BLaER1 treated with 17β-estradiol and CSF1 and Interleukin-3, amounts not matched to agents 10 nM and 100 nM (cell line): ENCODE results near the gene OLFM3.

Experiments
- H3K27ac ChIP-seq, 11 experiments: shearing (Covaris generic); formaldehyde crosslinking; 2 replicates each; pipeline ENCODE4 v1.8.1; 2022
- H3K27me3 ChIP-seq, 11 experiments: shearing (Covaris generic); formaldehyde crosslinking; 2 replicates each; pipeline ENCODE4 v1.8.1; 2022
- H3K36me3 ChIP-seq, 11 experiments: shearing (Covaris generic); formaldehyde crosslinking; 2 replicates each; pipeline ENCODE4 v1.8.1; 2022
- H3K4me1 ChIP-seq, 10 experiments: shearing (Covaris generic); formaldehyde crosslinking; 2 replicates each; pipeline ENCODE4 v1.8.1; 2022
- H3K4me2 ChIP-seq, 11 experiments: shearing (Covaris generic); formaldehyde crosslinking; 2 replicates each; pipeline ENCODE4 v1.8.1; 2022
- H3K4me3 ChIP-seq, 10 experiments: shearing (Covaris generic); formaldehyde crosslinking; 2 replicates each; pipeline ENCODE4 v1.8.1; 2022
- H3K9ac ChIP-seq, 11 experiments: shearing (Covaris generic); formaldehyde crosslinking; 2 replicates each; pipeline ENCODE4 v1.8.1; 2022
- H3K9me3 ChIP-seq, 11 experiments: shearing (Covaris generic); formaldehyde crosslinking; replicated peaks in 1 of 11; 2 replicates each; pipeline ENCODE4 v1.8.1; 2022
- H4K20me1 ChIP-seq, 11 experiments: shearing (Covaris generic); formaldehyde crosslinking; 2 replicates each; pipeline ENCODE4 v1.8.1; 2022
- Cebpa-rat ChIP-seq, 11 experiments: shearing (Covaris generic); IDR thresholded peaks; 2 replicates each; pipeline ENCODE4 v1.8.1; 2022

OLFM3 gene

GRCh38 chr1:101905283-101905835 is 91.4 kb downstream of the OLFM3 start:
- H3K4me3 ChIP-seq: no peak overlapping the region
- H3K4me1 ChIP-seq: peaks cover 0 to 52% (median 38%) of the 10 kb centered on the region in 10 experiments; a peak in 16 of 20 replicates
- H3K27me3 ChIP-seq: no peaks in the 10 kb centered on the region
- H4K20me1 ChIP-seq: no peaks in the 10 kb centered on the region
- peak overlapping the region in 1 of 11 experiments; percentile 2; a peak in 1 of 22 replicates for H3K27ac ChIP-seq
- H3K9ac ChIP-seq: no peak overlapping the region
- H3K4me2 ChIP-seq: peak overlapping the region in 6 of 11 experiments; percentile 1 to 52 (median 10); a peak in 5 of 22 replicates
- no peaks in the 10 kb centered on the region for H3K9me3 ChIP-seq
- no peaks in the 10 kb centered on the region for H3K36me3 ChIP-seq
- no peak for TF ChIP-seq Cebpa-rat (IDR thresholded peaks at IDR 0.05)

- H3K4me2 ChIP-seq: peak overlapping the region in 9 of 11 experiments; percentile 8 to 70 (median 44); a peak in 15 of 22 replicates
- no peak overlapping the region for H3K4me3 ChIP-seq
- no peaks in the 10 kb centered on the region for H3K9me3 ChIP-seq
- no peaks in the 10 kb centered on the region for H3K27me3 ChIP-seq
- no peak for TF ChIP-seq Cebpa-rat (IDR thresholded peaks at IDR 0.05)
- no peaks in the 10 kb centered on the region for H3K36me3 ChIP-seq
- peaks cover 19 to 71% (median 60%) of the 10 kb centered on the region in 10 experiments for H3K4me1 ChIP-seq
- no peaks in the 10 kb centered on the region for H4K20me1 ChIP-seq
- H3K9ac ChIP-seq: peak overlapping the region in 2 of 11 experiments; percentile 7 to 18; a peak in 2 of 22 replicates
- peak overlapping the region in 7 of 11 experiments; percentile 31 to 71 (median 54); a peak in 12 of 22 replicates for H3K27ac ChIP-seq
These were observed 94.5 kb downstream of the OLFM3 start for GRCh38 chr1:101902199-101902598.

DNA sequence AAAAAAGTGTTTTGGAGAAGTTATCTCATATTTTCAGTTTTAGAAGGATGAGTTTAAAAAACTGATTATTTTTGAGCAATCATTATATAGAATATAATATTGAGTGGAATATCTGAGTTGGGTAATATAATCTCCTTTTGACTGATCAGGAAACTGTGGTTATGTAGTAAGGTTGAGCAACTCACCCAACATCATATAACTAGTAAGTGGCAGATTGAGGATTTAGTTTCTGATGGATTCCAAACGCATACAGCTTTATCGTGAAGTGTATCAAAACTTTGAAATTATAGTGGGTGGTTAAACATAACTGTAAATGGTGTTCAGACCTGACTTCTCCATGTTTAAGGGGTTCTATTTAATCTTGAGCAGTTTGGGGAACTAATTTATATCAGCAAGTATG is 98.6 kb downstream of the OLFM3 start:
- H3K9ac ChIP-seq: peak overlapping the region in 2 of 11 experiments; percentile 8 to 23; a peak in 5 of 22 replicates
- H3K4me3 ChIP-seq: no peak overlapping the region
- no peaks in the 10 kb centered on the region for H4K20me1 ChIP-seq
- H3K27me3 ChIP-seq: no peaks in the 10 kb centered on the region
- H3K9me3 ChIP-seq: no peaks in the 10 kb centered on the region
- H3K36me3 ChIP-seq: no peaks in the 10 kb centered on the region
- peak overlapping the region in 9 of 11 experiments; percentile 23 to 70 (median 67); a peak in 18 of 22 replicates for H3K27ac ChIP-seq
- H3K4me1 ChIP-seq: peaks cover 19 to 59% (median 44%) of the 10 kb centered on the region in 10 experiments
- peak in 2 of 11 experiments; percentile 64 to 70; a peak in 3 of 22 replicates for TF ChIP-seq Cebpa-rat (IDR thresholded peaks at IDR 0.05)
- H3K4me2 ChIP-seq: peak overlapping the region; percentile 2 to 68 (median 61); a peak in 21 of 22 replicates

GRCh38 chr1:101884621-101885020 is 112.1 kb downstream of the OLFM3 start:
- peak in 1 of 11 experiments; percentile 46; a peak in 1 of 22 replicates for TF ChIP-seq Cebpa-rat (IDR thresholded peaks at IDR 0.05)
- H3K4me3 ChIP-seq: no peak overlapping the region
- no peaks in the 10 kb centered on the region for H3K4me1 ChIP-seq
- no peak overlapping the region for H3K4me2 ChIP-seq
- no peaks in the 10 kb centered on the region for H3K27me3 ChIP-seq
- no peaks in the 10 kb centered on the region for H3K9me3 ChIP-seq
- H4K20me1 ChIP-seq: no peaks in the 10 kb centered on the region
- no peak overlapping the region for H3K27ac ChIP-seq
- no peaks in the 10 kb centered on the region for H3K36me3 ChIP-seq
- H3K9ac ChIP-seq: no peak overlapping the region

DNA sequence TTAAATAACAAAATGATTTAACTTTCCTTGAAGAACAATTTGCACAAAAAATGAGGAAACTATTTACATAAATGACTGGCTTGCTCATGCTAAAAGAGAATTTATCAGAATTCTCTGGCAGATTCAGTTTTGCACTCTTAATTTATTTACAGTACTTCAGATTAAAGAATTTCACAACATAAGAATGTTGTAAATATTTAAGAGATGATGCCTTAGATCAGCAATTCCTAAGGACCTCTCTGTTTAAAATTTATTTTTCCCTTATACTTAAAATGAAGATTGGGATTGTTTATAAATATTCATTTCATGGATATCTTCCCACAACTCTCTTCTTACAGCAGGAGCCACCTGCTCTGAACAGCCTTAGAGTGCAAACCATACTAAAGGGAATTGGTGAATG is 120.8 kb downstream of the OLFM3 start:
- Histone ChIP-seq H3K9ac (no peak overlapping the region), H3K27me3 (no peaks in the 10 kb centered on the region)

DNA sequence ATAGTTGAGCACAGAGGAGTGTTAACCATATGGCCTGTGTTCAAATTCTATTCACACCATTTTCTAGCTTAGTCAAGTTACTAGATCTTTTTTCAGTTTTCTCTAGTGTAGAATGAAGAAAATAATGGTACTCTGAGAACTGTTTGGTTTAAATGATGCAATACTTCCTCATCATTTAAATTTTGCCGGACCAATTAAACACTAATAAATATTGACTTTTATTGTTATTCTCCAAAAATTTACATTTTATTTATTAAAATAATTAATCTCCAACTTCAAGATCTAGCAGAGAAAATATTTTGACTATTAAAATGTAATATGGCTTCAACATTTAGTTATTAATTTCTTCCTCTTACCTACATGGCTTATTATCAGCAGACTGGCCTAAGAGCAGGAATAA is 123.1 kb downstream of the OLFM3 start:
- Histone ChIP-seq H3K27me3 (no peaks in the 10 kb centered on the region), H3K4me3 (no peak overlapping the region), H3K4me2 (no peak overlapping the region), H3K9ac (no peak overlapping the region), H3K36me3 (no peaks in the 10 kb centered on the region), H3K9me3 (peaks cover 0 to 12% (median 0%) of the 10 kb centered on the region in 11 experiments; a peak in 5 of 22 replicates), H3K27ac (no peak overlapping the region), H4K20me1 (no peaks in the 10 kb centered on the region), H3K4me1 (no peaks in the 10 kb centered on the region)
- TF ChIP-seq Cebpa-rat (IDR thresholded peaks at IDR 0.05): no peak

More for the DNA sequence above, 120.8 kb downstream of the OLFM3 start:
- Histone ChIP-seq H3K36me3 (no peaks in the 10 kb centered on the region), H4K20me1 (no peaks in the 10 kb centered on the region), H3K4me2 (no peak overlapping the region), H3K27ac (no peak overlapping the region), H3K4me3 (no peak overlapping the region), H3K4me1 (no peaks in the 10 kb centered on the region), H3K9me3 (no peaks in the 10 kb centered on the region)
- no peak for TF ChIP-seq Cebpa-rat (IDR thresholded peaks at IDR 0.05)

GRCh38 chr1:101859941-101860340 is 136.8 kb downstream of the OLFM3 start:
- no peaks in the 10 kb centered on the region for H3K36me3 ChIP-seq
- no peaks in the 10 kb centered on the region for H3K9me3 ChIP-seq
- H3K4me1 ChIP-seq: no peaks in the 10 kb centered on the region
- H3K4me3 ChIP-seq: no peak overlapping the region
- H3K4me2 ChIP-seq: no peak overlapping the region
- no peaks in the 10 kb centered on the region for H4K20me1 ChIP-seq
- TF ChIP-seq Cebpa-rat (IDR thresholded peaks at IDR 0.05): no peak
- H3K27ac ChIP-seq: no peak overlapping the region
- no peaks in the 10 kb centered on the region for H3K27me3 ChIP-seq
- H3K9ac ChIP-seq: no peak overlapping the region

DNA sequence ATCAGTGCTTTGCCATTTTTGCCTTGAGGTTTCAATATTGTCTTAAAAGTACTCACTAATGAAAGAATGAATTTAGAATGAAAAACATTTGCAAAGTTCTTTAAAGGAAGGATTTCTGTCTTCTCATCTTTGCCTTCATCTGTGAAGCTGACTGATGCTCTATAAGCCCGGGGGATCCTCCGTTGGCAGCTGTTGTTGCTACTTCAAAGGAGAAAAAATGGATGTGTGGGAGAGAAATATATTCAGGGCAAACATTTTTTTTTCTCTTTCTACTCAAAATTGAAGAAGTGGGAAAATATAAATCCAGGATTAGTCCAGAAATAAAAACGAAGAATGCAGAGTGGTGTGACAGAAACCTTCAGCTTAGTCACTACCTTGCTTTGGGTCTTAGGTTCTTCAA is 142.5 kb downstream of the OLFM3 start:
- Histone ChIP-seq H3K9me3 (no peaks in the 10 kb centered on the region), H3K9ac (no peak overlapping the region), H3K4me2 (no peak overlapping the region), H3K27me3 (no peaks in the 10 kb centered on the region), H3K27ac (no peak overlapping the region), H4K20me1 (no peaks in the 10 kb centered on the region), H3K36me3 (no peaks in the 10 kb centered on the region), H3K4me1 (no peaks in the 10 kb centered on the region), H3K4me3 (no peak overlapping the region)
- no peak for TF ChIP-seq Cebpa-rat (IDR thresholded peaks at IDR 0.05)

GRCh38 chr1:101852936-101853335 is 143.8 kb downstream of the OLFM3 start:
- Histone ChIP-seq H3K9me3 (no peaks in the 10 kb centered on the region), H3K9ac (no peak overlapping the region), H3K27ac (no peak overlapping the region), H3K4me2 (no peak overlapping the region), H3K4me3 (no peak overlapping the region), H4K20me1 (no peaks in the 10 kb centered on the region), H3K36me3 (no peaks in the 10 kb centered on the region), H3K27me3 (no peaks in the 10 kb centered on the region), H3K4me1 (no peaks in the 10 kb centered on the region)
- no peak for TF ChIP-seq Cebpa-rat (IDR thresholded peaks at IDR 0.05)

DNA sequence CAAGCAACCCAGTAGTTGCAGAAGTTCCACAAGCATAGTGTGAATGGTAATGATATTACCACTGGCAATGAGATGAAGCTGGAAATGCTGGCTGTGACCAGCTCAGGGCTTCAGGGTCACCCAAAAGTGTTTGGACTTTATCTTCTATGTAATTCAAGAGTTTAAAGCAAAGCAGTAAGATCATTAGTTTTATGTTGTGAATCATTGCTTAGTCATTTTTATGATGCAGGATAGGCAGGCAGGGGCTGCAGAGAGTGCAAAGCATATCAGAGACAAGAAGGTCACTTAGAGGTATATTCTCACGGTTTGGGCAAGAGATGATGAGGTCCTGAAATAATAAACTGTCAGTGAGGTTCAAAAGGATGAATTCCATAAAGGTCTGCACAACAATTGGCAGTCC is 147.4 kb downstream of the OLFM3 start:
- no peak overlapping the region for H3K4me3 ChIP-seq
- no peak overlapping the region for H3K9ac ChIP-seq
- H3K27me3 ChIP-seq: no peaks in the 10 kb centered on the region
- no peaks in the 10 kb centered on the region for H3K4me1 ChIP-seq
- no peaks in the 10 kb centered on the region for H3K9me3 ChIP-seq
- no peaks in the 10 kb centered on the region for H3K36me3 ChIP-seq
- H3K27ac ChIP-seq: no peak overlapping the region
- no peaks in the 10 kb centered on the region for H4K20me1 ChIP-seq
- TF ChIP-seq Cebpa-rat (IDR thresholded peaks at IDR 0.05): no peak
- H3K4me2 ChIP-seq: no peak overlapping the region
